H1 (cell line): ENCODE measurements around the gene PAX5. TPM values are rescaled to one million over a fixed set of nuclear protein-coding genes. Genes with fewer than 3 reads are reported as not detected.

Source experiments
- CTCF ChIA-PET: fragments of 300-600 bp; sonication (Branson Sonifier 250); formaldehyde crosslinking; loops from one replicate; lab custom pipeline; 2021; ENCODE audit not compliant: partially characterized antibody; lab: Charles Lee
- POLR2A ChIA-PET: fragments of 300-600 bp; sonication (Branson Sonifier 250); formaldehyde crosslinking; loops from one replicate; lab custom pipeline; 2021; ENCODE audit warnings: inconsistent platforms; ENCODE audit not compliant: partially characterized antibody; lab: Charles Lee
- DNase-seq, 2 experiments: peaks; one replicate each; pipeline versions ENCODE4 v3.0.0 to v3.0.0-alpha.2; 2010 to 2022; ENCODE audit warnings: low spot score in 2 of 2, low read depth in 1 of 2, mixed read lengths in 1 of 2
- FAIRE-seq: peaks from 2 replicates; lab custom pipeline; 2011; peaks lifted over from hg19 to GRCh38; lab: Jason Lieb, UNC
- H2AFZ ChIP-seq: 2 replicates; pipeline ENCODE4 v1.8.1; 2012; ENCODE audit warnings: low read length, inconsistent platforms
- H2AK5ac ChIP-seq: 2 replicates; pipeline ENCODE4 v1.6.1; 2013; ENCODE audit warnings: low read depth, low read length
- H2BK120ac ChIP-seq: replicated peaks from 2 replicates; pipeline ENCODE3; 2013; ENCODE audit warnings: low read depth, low read length, inconsistent platforms
- H2BK12ac ChIP-seq: 2 replicates; pipeline ENCODE4 v1.6.1; 2013; ENCODE audit warnings: low read depth, low read length
- H2BK15ac ChIP-seq: 2 replicates; pipeline ENCODE4 v1.6.1; 2013; ENCODE audit warnings: low read length
- H2BK20ac ChIP-seq: 2 replicates; pipeline ENCODE4 v1.6.1; 2013; ENCODE audit warnings: low read length
- H2BK5ac ChIP-seq: 2 replicates; pipeline ENCODE4 v1.6.1; 2013; ENCODE audit warnings: low read depth, low read length
- H3K14ac ChIP-seq: 2 replicates; pipeline ENCODE4 v1.6.1; 2013; ENCODE audit warnings: inconsistent platforms; ENCODE audit not compliant: insufficient read length
- H3K18ac ChIP-seq: 2 replicates; pipeline ENCODE4 v1.6.1; 2013; ENCODE audit warnings: low read length; ENCODE audit errors: extremely low read depth
- H3K23ac ChIP-seq: 2 replicates; pipeline ENCODE4 v1.6.1; 2013; ENCODE audit warnings: inconsistent platforms; ENCODE audit not compliant: insufficient read length
- H3K23me2 ChIP-seq: 2 replicates; pipeline ENCODE4 v1.6.1; 2013; ENCODE audit warnings: low read depth, low read length
- H3K27ac ChIP-seq: 2 replicates; pipeline ENCODE4 v1.6.1; 2011; ENCODE audit warnings: low read depth, low read length, inconsistent platforms
- H3K27me3 ChIP-seq, 4 experiments: replicated peaks in 1 of 4; 1 replicate in 1 of 4; 2 replicates in 3 of 4; pipeline versions ENCODE4 v1.6.1 to v1.8.1; 2011 to 2013; ENCODE audit warnings: low read length in 3 of 4, mild to moderate bottlenecking in 3 of 4, inconsistent platforms in 2 of 4, mixed read lengths in 2 of 4, moderate library complexity in 1 of 4; ENCODE audit not compliant: control insufficient read depth in 3 of 4, insufficient read depth in 3 of 4; ENCODE audit errors: extremely low read depth in 1 of 4
- H3K36me3 ChIP-seq, 4 experiments: 2 replicates each; pipeline versions ENCODE4 v1.6.1 to v1.8.1; 2011 to 2013; ENCODE audit warnings: mild to moderate bottlenecking in 4 of 4, low read length in 3 of 4, moderate library complexity in 2 of 4, control low read depth in 1 of 4, inconsistent platforms in 1 of 4; ENCODE audit not compliant: insufficient read depth in 4 of 4, control insufficient read depth in 2 of 4
- H3K4ac ChIP-seq: replicated peaks from 2 replicates; pipeline ENCODE3; 2013; ENCODE audit warnings: low read length, low read depth, mixed read lengths, inconsistent platforms; ENCODE audit not compliant: insufficient read length
- H3K4me1 ChIP-seq, 4 experiments: replicated peaks in 1 of 4; 1 replicate in 1 of 4; 2 replicates in 3 of 4; pipeline versions ENCODE4 v1.6.1 to v1.8.1; 2011 to 2013; ENCODE audit warnings: low read length in 3 of 4, inconsistent platforms in 2 of 4, mixed read lengths in 1 of 4; ENCODE audit not compliant: insufficient read depth in 4 of 4, control insufficient read depth in 3 of 4
- H3K4me2 ChIP-seq, 2 experiments: 2 replicates each; pipeline versions ENCODE4 v1.6.1 to v1.8.1; 2011 to 2013; ENCODE audit warnings: low read depth in 2 of 2, low read length in 2 of 2, control low read depth in 1 of 2, inconsistent platforms in 1 of 2, mild to moderate bottlenecking in 1 of 2; ENCODE audit not compliant: insufficient read depth in 1 of 2
- H3K4me3 ChIP-seq, 4 experiments: fragments of 200-600, 300-600 bp in 1 of 4; sonication (generic), shearing (Covaris generic), sonication (Bioruptor Twin) in 1 of 4; 2 replicates each; pipeline versions ENCODE4 v1.5.1 to v1.8.1; 2011 to 2016; ENCODE audit warnings: low read length in 4 of 4, low read depth in 3 of 4, control low read depth in 2 of 4, inconsistent platforms in 2 of 4, mild to moderate bottlenecking in 2 of 4, mixed read lengths in 1 of 4, moderate library complexity in 1 of 4; ENCODE audit not compliant: insufficient read depth in 2 of 4; ENCODE audit errors: extremely low read depth in 1 of 4
- H3K56ac ChIP-seq: replicated peaks from 2 replicates; pipeline ENCODE3; 2013; ENCODE audit warnings: low read depth, mild to moderate bottlenecking, mixed read lengths, low read length, inconsistent platforms; ENCODE audit not compliant: insufficient read length
- H3K79me1 ChIP-seq: 2 replicates; pipeline ENCODE4 v1.6.1; 2013; ENCODE audit warnings: low read depth, low read length, control low read depth
- H3K79me2 ChIP-seq, 2 experiments: 2 replicates each; pipeline versions ENCODE4 v1.6.1 to v1.8.1; 2012 to 2013; ENCODE audit warnings: low read length in 2 of 2, mild to moderate bottlenecking in 2 of 2, inconsistent platforms in 1 of 2; ENCODE audit not compliant: insufficient read depth in 2 of 2, control insufficient read depth in 1 of 2
- H3K9ac ChIP-seq, 4 experiments: replicated peaks in 1 of 4; 1 replicate in 1 of 4; 2 replicates in 3 of 4; pipeline versions ENCODE4 v1.6.1 to v1.8.1; 2011 to 2013; ENCODE audit warnings: low read depth in 3 of 4, low read length in 3 of 4, control low read depth in 2 of 4, mild to moderate bottlenecking in 2 of 4, moderate library complexity in 2 of 4, inconsistent platforms in 1 of 4; ENCODE audit errors: extremely low read depth in 1 of 4
- H3K9me3 ChIP-seq, 2 experiments: 2 replicates each; pipeline versions ENCODE4 v1.6.1 to v1.8.1; 2012 to 2013; ENCODE audit warnings: mild to moderate bottlenecking in 2 of 2, moderate library complexity in 2 of 2, control low read depth in 1 of 2, inconsistent platforms in 1 of 2, low read depth in 1 of 2, low read length in 1 of 2, mixed read lengths in 1 of 2; ENCODE audit not compliant: insufficient read depth in 2 of 2
- H4K20me1 ChIP-seq, 2 experiments: replicated peaks in 1 of 2; 2 replicates each; pipeline versions ENCODE3 to v1.8.1; 2011 to 2013; ENCODE audit warnings: inconsistent platforms in 2 of 2, low read length in 2 of 2, mild to moderate bottlenecking in 1 of 2; ENCODE audit not compliant: insufficient read depth in 2 of 2, control insufficient read depth in 1 of 2
- H4K5ac ChIP-seq: 2 replicates; pipeline ENCODE4 v1.6.1; 2013; ENCODE audit warnings: low read length, low read depth, mixed read lengths, inconsistent platforms; ENCODE audit not compliant: insufficient read length
- H4K8ac ChIP-seq: 2 replicates; pipeline ENCODE4 v1.8.0; 2013; ENCODE audit warnings: mild to moderate bottlenecking, moderate library complexity, low read length, inconsistent platforms; ENCODE audit not compliant: insufficient read depth; ENCODE audit errors: extremely low read depth
- H4K91ac ChIP-seq: replicated peaks from 2 replicates; pipeline ENCODE3; 2013; ENCODE audit warnings: low read length, mixed read lengths, inconsistent platforms; ENCODE audit not compliant: insufficient read length
- CHD1 ChIP-seq: IDR thresholded peaks from 2 replicates; pipeline ENCODE4 v1.6.1; 2012; ENCODE audit warnings: low read depth, low read length, improper control_type of control experiment
- EGR1 ChIP-seq: IDR thresholded peaks from 2 replicates; pipeline ENCODE4 v1.6.1; 2011; ENCODE audit warnings: low read depth, low read length, borderline replicate concordance
- FOSL1 ChIP-seq: IDR thresholded peaks from 2 replicates; pipeline ENCODE4 v1.6.1; 2011; ENCODE audit warnings: mild to moderate bottlenecking, low read depth, low read length, moderate library complexity; ENCODE audit not compliant: insufficient read depth
- RAD21 ChIP-seq, 2 experiments: IDR thresholded peaks in 1 of 2; conservative IDR thresholded peaks in 1 of 2; 2 replicates each; pipeline ENCODE4 v1.6.1; 2011; ENCODE audit warnings: low read depth in 2 of 2, low read length in 2 of 2, improper control_type of control experiment in 1 of 2, inconsistent platforms in 1 of 2, mild to moderate bottlenecking in 1 of 2, moderate library complexity in 1 of 2
- RBBP5 ChIP-seq: IDR thresholded peaks from 2 replicates; pipeline ENCODE4 v1.7.1; 2012; ENCODE audit warnings: low read depth, mild to moderate bottlenecking, inconsistent platforms, low read length, moderate library complexity, borderline replicate concordance
- SIRT6 ChIP-seq: IDR thresholded peaks from one replicate; pipeline ENCODE4 v1.7.1; 2012; ENCODE audit warnings: low read length, inconsistent platforms
- TAF7 ChIP-seq: optimal IDR thresholded peaks from 2 replicates; pipeline ENCODE3; 2011; ENCODE audit warnings: low read depth, mild to moderate bottlenecking, inconsistent platforms, low read length, moderate library complexity, borderline replicate concordance
- WGBS, 2 experiments: shearing (Covaris generic) in 1 of 2; methylation state at CpG; one replicate each; pipeline versions ENCODE4 v1.1.6 to v1.1.7; 2013 to 2015; ENCODE audit warnings: low lambda C conversion rate in 2 of 2, mixed read lengths in 2 of 2, inconsistent platforms in 1 of 2, low coverage in 1 of 2, missing lambda C conversion rate in 1 of 2; ENCODE audit not compliant: insufficient replicate concordance in 2 of 2, insufficient coverage in 1 of 2, insufficient read length in 1 of 2; ENCODE audit errors: extremely low coverage in 1 of 2, missing lambda C conversion rate in 1 of 2; 5-methylcytosine and 5-hydroxymethylcytosine counted together
- polyA plus RNA-seq, 7 experiments: library from polyadenylated mRNA; depleted of rRNA in 3 of 7; stranded (reverse) in 5 of 7; unstranded in 2 of 7; fragments of >200 nt in 5 of 7; fragments of 200-250 nt in 2 of 7; gene quantifications; 1 replicate in 5 of 7; 2 replicates in 1 of 7; 4 replicates in 1 of 7; pipeline versions ENCODE4 v1.2.1 to v1.2.3, GENCODE V29; 2011 to 2013; ENCODE audit warnings: missing spikeins in 2 of 7, mixed read lengths in 2 of 7
- total RNA-seq: library from RNA; stranded (reverse); fragmentation: NEBNext Ultra II Directional; extraction: Animal tissue kit (Norgen Biotek cat#: 25700); gene quantifications from 2 replicates; pipeline ENCODE4 v1.2.1, GENCODE V29; 2021
- TF ChIP-seq, protein P1 (sequence below), 3 experiments: IDR thresholded peaks; 1 replicate in 2 of 3; 2 replicates in 1 of 3; pipeline versions ENCODE4 v1.5.1 to v1.6.1; 2011; ENCODE audit warnings: low read length in 3 of 3, mild to moderate bottlenecking in 3 of 3, inconsistent platforms in 2 of 3, low read depth in 1 of 3, moderate library complexity in 1 of 3; ENCODE audit not compliant: insufficient read depth in 1 of 3; ENCODE audit errors: control extremely low read depth in 1 of 3

The PAX5 gene
- total and polyA plus RNA-seq, 2 of the 8 experiments (the other 6 are each of a cell fraction or from before 2014, with no cell fraction given): 0.29 to 0.43 TPM

DNA sequence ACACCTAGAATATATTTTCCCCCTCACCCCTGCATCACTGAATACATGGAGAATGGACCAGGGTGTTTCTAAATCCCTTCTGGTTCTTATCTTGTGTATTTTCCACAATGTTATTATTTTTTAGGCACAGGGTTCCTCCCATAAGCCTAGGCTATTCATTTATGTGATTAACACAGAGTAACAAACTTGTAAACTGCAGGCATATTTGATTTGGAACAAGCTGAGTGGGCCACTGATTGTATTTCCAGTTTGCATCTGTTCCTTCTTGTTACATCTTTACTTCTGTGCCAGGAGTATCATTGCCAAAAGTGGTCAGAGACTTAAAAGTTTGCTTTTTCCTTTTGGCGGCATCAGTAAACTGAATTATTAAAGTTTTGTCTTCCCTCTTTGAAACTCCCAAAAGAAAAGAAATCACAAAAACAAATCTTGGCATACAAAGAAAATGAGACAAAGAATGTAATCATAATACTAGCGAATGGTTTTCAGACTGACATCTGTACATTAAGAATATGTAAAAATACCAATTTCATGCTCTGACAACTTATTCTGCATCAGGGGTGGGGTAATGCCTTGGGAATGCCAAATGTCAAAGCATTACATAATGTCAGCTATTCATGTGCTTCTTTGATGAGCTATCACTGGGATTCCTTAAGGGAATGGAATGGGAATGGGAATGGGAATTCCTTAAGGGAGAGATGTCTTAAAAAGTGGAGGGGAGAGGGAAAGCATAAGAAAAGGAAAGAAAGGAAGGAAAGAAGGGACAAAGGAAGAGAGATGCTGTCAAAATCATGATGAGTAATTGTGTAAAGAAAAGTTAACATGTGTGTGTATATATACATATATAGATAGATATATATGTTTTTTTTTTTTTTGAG, 22.2 kb upstream of the PAX5 start:
- H2BK120ac ChIP-seq: no peak overlapping the region
- H3K18ac ChIP-seq: no peak overlapping the region; the same call in 1 of the 2 replicates
- H2BK20ac ChIP-seq: no peak overlapping the region
- H3K27ac ChIP-seq: no peak overlapping the region
- no peak overlapping the region for H2AK5ac ChIP-seq
- H3K9me3 ChIP-seq: no peaks in the 10 kb centered on the region
- H4K5ac ChIP-seq: no peak overlapping the region
- no peak overlapping the region for H4K8ac ChIP-seq
- no peaks in the 10 kb centered on the region for H3K23me2 ChIP-seq
- H4K91ac ChIP-seq: no peak overlapping the region
- DNase-seq (no peak), FAIRE-seq (no peak)
- no peak overlapping the region for H2BK12ac ChIP-seq
- H3K56ac ChIP-seq: no peak overlapping the region
- WGBS, 2 experiments: 88% methylated on average over 2 of the region's 2 CpGs; no CpG with 5 or more reads in 1 of the 2 experiments
- peaks cover 5 to 16% (median 13%) of the 10 kb centered on the region in 4 experiments; a peak in 5 of 7 replicates for H3K4me1 ChIP-seq
- no peak overlapping the region for H3K4me3 ChIP-seq
- no peak overlapping the region for H3K4ac ChIP-seq
- H3K27me3 ChIP-seq: no peaks in the 10 kb centered on the region
- H2BK15ac ChIP-seq: no peak overlapping the region
- H4K20me1 ChIP-seq: no peaks in the 10 kb centered on the region
- ChIA-PET POLR2A (no interaction called here), CTCF (interaction anchor here (0.5 kb wide), 1 partner anchor 99 kb away, joined by 3 read pairs; no protein-coding TSS in a partner anchor)
- no peak overlapping the region for H2AFZ ChIP-seq
- no peaks in the 10 kb centered on the region for H3K36me3 ChIP-seq
- no peak overlapping the region for H3K4me2 ChIP-seq
- no peak overlapping the region for H3K23ac ChIP-seq
- no peak overlapping the region for H3K9ac ChIP-seq
- no peak overlapping the region for H3K14ac ChIP-seq
- no peaks in the 10 kb centered on the region for H3K79me1 ChIP-seq
- no peaks in the 10 kb centered on the region for H3K79me2 ChIP-seq
- no peak overlapping the region for H2BK5ac ChIP-seq
- TF ChIP-seq FOSL1 (no peak), CHD1 (no peak), TAF7 (no peak), RAD21 (IDR thresholded peaks at IDR 0.05 in 1 of 2, conservative IDR thresholded peaks at IDR 0.05 in 1 of 2; ENCODE audit: low read depth in 2 of 2, low read length in 2 of 2) (no peak), SIRT6 (no peak), RBBP5 (no peak), EGR1 (no peak)
- TF ChIP-seq, protein P1, sequence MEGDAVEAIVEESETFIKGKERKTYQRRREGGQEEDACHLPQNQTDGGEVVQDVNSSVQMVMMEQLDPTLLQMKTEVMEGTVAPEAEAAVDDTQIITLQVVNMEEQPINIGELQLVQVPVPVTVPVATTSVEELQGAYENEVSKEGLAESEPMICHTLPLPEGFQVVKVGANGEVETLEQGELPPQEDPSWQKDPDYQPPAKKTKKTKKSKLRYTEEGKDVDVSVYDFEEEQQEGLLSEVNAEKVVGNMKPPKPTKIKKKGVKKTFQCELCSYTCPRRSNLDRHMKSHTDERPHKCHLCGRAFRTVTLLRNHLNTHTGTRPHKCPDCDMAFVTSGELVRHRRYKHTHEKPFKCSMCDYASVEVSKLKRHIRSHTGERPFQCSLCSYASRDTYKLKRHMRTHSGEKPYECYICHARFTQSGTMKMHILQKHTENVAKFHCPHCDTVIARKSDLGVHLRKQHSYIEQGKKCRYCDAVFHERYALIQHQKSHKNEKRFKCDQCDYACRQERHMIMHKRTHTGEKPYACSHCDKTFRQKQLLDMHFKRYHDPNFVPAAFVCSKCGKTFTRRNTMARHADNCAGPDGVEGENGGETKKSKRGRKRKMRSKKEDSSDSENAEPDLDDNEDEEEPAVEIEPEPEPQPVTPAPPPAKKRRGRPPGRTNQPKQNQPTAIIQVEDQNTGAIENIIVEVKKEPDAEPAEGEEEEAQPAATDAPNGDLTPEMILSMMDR (IDR thresholded peaks at IDR 0.05; ENCODE audit: control extremely low read depth in 1 of 3, insufficient read depth in 1 of 3, low read depth in 1 of 3, low read length in 3 of 3): no peak
